Duodenal mucosa (tissue), 2 donors: ENCODE data around the gene FBXO31.

Source experiments
- H3K27ac ChIP-seq: one replicate; pipeline ENCODE4 v1.7.0; 2013; ENCODE audit warnings: low read depth, low read length
- H3K27me3 ChIP-seq, 2 donors: one replicate each; pipeline ENCODE4 v1.7.0; 2013; ENCODE audit warnings: low read length in 2 of 2, control low read depth in 1 of 2; ENCODE audit not compliant: insufficient read depth in 2 of 2, control insufficient read depth in 1 of 2
- H3K36me3 ChIP-seq, 2 donors: one replicate each; pipeline ENCODE4 v1.7.0; 2013; ENCODE audit warnings: low read length in 2 of 2, control low read depth in 1 of 2; ENCODE audit not compliant: insufficient read depth in 2 of 2, control insufficient read depth in 1 of 2
- H3K4me1 ChIP-seq, 2 donors: one replicate each; pipeline ENCODE4 v1.7.0; 2013; ENCODE audit warnings: low read length in 2 of 2, control low read depth in 1 of 2; ENCODE audit not compliant: insufficient read depth in 2 of 2, control insufficient read depth in 1 of 2
- H3K4me3 ChIP-seq, 2 donors: one replicate each; pipeline ENCODE4 v1.7.0; 2013; ENCODE audit warnings: low read length in 2 of 2, low read depth in 1 of 2
- H3K9ac ChIP-seq, 2 donors: one replicate each; pipeline ENCODE4 v1.7.0; 2013; ENCODE audit warnings: low read length in 2 of 2, low read depth in 1 of 2
- H3K9me3 ChIP-seq, 2 donors: one replicate each; pipeline ENCODE4 v1.7.0; 2013; ENCODE audit warnings: low read length in 2 of 2, control low read depth in 1 of 2; ENCODE audit not compliant: control insufficient read depth in 1 of 2

FBXO31 gene

DNA sequence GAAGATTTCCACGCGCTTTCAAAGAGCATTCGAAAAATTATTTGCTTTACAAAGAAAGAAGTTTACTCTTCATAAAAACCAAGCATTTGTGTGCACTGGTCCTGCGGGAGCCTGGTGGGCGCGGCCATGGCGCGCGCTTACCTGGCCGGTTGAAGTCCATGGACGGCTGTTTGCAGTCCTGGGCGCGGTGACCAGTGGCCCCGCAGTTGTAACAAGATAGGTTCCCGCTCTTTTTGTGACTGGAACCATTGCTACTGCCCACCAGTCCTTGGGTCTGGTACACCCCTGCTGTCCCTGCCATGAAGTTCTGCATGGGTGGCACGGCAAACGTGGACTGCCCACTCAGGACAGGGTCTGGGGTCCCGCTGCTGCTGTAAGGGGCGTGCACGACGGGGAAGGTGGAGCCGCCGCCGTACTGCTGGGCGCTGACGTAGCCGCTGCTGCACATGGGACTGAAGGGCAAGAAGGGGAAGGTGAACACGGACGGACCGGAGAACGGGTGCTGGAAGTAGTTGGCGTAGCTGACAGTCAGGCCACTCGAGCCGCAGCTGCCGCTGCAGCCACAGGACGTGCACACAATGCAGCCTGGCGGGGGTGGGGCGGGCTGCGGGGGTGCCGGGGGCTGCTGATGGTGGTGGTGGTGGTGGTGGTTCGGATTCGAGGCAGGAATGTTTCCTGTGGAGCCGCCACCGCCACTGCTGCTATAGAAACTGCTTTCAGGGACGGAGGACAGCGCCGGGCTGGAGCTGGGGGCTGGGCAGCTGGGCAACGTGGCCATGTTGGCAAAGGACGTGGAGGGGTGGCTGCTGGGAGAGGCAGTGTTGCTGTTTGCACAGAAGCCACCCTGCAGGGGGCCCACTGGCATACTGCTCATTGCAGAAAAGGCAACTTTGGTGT, 28.0 kb upstream of the FBXO31 start:
- no peak overlapping the region for H3K9ac ChIP-seq
- H3K27ac ChIP-seq = no peak overlapping the region
- H3K4me1 ChIP-seq = peaks cover 8 to 12% of the 10 kb centered on the region in 2 donors
- no peaks in the 10 kb centered on the region for H3K9me3 ChIP-seq
- H3K36me3 ChIP-seq = peaks cover 22 to 79% of the 10 kb centered on the region in 2 donors
- H3K4me3 ChIP-seq = no peak overlapping the region
- H3K27me3 ChIP-seq = no peaks in the 10 kb centered on the region

DNA sequence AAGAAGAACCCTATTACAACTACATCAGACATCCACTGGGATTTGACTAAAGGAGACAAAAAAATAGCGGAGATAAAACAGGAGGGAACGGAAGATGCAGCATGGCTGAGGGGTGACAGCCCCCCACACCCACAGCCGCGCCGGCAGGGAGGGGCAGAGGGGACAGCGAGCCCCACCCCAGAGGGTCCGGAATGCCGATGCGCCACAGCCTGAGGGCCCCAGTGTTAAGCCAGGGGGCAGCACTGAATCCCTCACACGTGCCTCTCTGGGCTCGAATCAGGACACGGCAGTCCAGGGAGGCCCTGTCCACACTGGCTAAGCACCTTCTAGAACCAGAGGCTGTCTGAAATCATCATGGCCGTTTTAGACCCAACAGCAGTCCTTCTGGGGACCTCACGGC, 27.4 kb upstream of the FBXO31 start:
- H3K4me1 ChIP-seq = peaks cover 8 to 12% of the 10 kb centered on the region in 2 donors
- H3K27me3 ChIP-seq = no peaks in the 10 kb centered on the region
- no peaks in the 10 kb centered on the region for H3K9me3 ChIP-seq
- peaks cover 18 to 77% of the 10 kb centered on the region in 2 donors for H3K36me3 ChIP-seq
- H3K9ac ChIP-seq = no peak overlapping the region
- H3K4me3 ChIP-seq = no peak overlapping the region
- H3K27ac ChIP-seq = no peak overlapping the region

DNA sequence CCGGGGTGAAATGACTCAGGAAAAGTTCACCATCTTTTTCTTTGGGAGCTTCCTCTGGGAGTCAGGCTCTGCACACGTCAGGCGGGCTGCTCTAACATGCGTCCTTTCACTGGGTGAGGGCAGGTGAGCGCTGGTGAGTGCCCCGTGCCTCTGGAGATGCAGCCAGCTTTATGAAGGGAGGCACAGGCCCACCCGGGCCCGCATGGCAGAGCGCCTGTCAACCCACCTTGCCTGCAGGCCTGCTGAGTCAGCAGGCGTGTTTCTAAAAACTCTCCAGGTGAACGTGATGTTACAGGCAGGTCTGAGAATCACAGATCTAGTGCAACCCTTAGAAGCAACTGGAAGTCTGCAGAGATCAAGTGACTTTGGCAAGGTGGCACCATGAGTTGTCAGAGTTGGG, 27.0 kb upstream of the FBXO31 start:
- peaks cover 20 to 77% of the 10 kb centered on the region in 2 donors for H3K36me3 ChIP-seq
- no peaks in the 10 kb centered on the region for H3K27me3 ChIP-seq
- no peak overlapping the region for H3K9ac ChIP-seq
- peaks cover 8 to 12% of the 10 kb centered on the region in 2 donors for H3K4me1 ChIP-seq
- no peak overlapping the region for H3K27ac ChIP-seq
- H3K9me3 ChIP-seq = no peaks in the 10 kb centered on the region
- no peak overlapping the region for H3K4me3 ChIP-seq

DNA sequence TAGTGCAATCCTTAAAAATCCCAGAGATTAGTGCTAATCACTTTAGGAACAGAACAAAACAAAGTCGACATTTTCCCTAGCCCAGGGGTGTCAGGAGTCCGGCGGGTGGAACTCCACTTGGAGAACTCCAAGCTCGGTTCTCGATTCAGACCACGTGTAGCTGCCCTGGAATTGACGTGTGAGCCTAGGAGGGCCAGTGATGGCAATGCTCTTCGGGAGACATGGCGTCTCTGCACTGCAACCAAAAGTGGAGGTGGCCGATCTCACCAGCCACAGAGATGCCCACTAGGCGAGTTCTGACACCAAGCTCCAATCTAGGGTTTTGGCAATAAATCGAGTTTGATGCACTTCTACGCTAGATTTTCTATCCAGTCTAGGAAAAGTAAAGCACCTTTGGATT, 26.2 kb upstream of the FBXO31 start:
- no peak overlapping the region for H3K27ac ChIP-seq
- peaks cover 8 to 12% of the 10 kb centered on the region in 2 donors for H3K4me1 ChIP-seq
- H3K9me3 ChIP-seq = no peaks in the 10 kb centered on the region
- no peak overlapping the region for H3K4me3 ChIP-seq
- peaks cover 23 to 80% of the 10 kb centered on the region in 2 donors for H3K36me3 ChIP-seq
- H3K9ac ChIP-seq = no peak overlapping the region
- no peaks in the 10 kb centered on the region for H3K27me3 ChIP-seq

DNA sequence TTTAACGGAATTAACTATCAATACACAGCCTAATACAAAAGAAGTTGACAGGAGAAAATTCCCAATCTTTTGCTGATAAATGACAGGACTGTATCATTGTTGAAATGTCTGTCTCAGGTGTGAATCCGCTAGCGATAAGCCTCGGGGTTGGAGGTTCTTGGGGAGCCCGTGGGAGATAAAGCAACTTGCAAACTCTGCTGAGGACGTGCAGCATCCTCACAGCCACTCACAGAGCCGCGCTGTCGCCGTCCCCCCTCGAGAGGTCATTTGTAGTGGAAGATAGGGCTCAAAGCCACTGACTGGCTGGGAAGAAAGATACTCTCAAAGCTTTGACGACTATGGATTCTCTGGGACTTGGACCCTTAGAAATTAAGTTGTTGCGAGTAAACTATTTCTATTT, 25.6 kb upstream of the FBXO31 start:
- no peak overlapping the region for H3K9ac ChIP-seq
- H3K4me1 ChIP-seq = peaks cover 8 to 12% of the 10 kb centered on the region in 2 donors
- no peak overlapping the region for H3K27ac ChIP-seq
- H3K9me3 ChIP-seq = no peaks in the 10 kb centered on the region
- peaks cover 24 to 79% of the 10 kb centered on the region in 2 donors for H3K36me3 ChIP-seq
- no peak overlapping the region for H3K4me3 ChIP-seq
- H3K27me3 ChIP-seq = no peaks in the 10 kb centered on the region

DNA sequence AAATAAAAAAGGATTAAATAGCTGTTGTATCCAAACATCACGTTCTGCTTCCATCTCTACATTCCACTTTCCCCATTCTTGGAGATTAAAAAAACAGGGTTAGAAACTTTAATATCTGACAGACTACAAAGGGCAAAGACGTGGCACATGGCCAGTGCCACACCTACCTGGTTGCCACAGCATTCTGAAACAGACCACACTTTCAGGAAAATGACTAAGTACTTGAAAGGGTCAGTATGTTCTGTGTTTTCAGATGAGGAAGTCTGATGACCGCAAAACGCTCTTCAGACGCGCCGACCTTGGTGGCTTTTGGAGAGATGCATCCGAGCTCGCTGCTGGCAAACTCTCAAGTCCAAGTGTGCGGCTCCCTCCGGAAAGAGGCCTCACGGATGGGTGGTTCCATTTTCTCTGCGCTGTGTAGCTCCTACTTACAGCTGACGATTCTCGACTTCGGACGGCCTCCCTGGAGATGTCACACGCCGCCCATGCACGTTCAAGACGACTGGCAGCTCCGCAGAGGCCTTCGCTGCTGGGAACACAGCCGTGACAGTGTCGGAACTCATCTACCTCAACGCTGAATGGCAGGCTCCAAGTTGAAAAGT, 24.0 kb upstream of the FBXO31 start:
- Histone ChIP-seq H3K27me3 (no peaks in the 10 kb centered on the region), H3K9ac (no peak overlapping the region), H3K4me1 (peaks cover 8 to 12% of the 10 kb centered on the region in 2 donors), H3K36me3 (peaks cover 25 to 79% of the 10 kb centered on the region in 2 donors), H3K27ac (no peak overlapping the region), H3K4me3 (no peak overlapping the region), H3K9me3 (no peaks in the 10 kb centered on the region)

DNA sequence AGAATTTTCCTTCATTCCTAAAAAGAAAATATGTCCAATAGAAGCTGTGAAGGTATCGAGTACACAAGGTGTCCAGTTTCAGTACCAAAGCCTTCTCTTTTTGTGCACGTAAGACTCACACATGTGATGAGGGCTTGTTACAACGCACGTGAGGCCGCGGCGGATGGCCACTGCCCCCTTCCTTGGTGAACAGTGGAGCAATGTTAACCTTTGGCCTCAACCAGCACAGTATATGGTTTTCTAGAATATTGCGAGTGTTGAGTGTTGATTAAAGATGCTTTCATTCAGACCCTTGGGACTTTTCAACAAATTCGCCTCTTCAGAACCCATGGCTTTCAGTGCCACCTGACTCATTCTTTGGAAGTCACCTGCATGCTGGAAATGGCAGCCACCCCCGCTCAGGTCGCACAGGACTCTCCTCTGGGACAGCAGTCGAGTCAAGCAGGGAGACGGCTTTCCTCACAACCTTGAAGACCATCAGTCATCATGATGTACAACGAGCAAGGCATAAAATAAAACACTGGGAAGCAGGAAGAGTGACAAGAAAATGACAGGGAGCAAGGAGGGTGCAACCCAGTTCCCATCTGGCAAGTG, 23.0 kb upstream of the FBXO31 start:
- Histone ChIP-seq H3K4me3 (no peak overlapping the region), H3K27me3 (no peaks in the 10 kb centered on the region), H3K27ac (no peak overlapping the region), H3K4me1 (peaks cover 8 to 12% of the 10 kb centered on the region in 2 donors), H3K9ac (no peak overlapping the region), H3K36me3 (peaks cover 21 to 73% of the 10 kb centered on the region in 2 donors), H3K9me3 (no peaks in the 10 kb centered on the region)

DNA sequence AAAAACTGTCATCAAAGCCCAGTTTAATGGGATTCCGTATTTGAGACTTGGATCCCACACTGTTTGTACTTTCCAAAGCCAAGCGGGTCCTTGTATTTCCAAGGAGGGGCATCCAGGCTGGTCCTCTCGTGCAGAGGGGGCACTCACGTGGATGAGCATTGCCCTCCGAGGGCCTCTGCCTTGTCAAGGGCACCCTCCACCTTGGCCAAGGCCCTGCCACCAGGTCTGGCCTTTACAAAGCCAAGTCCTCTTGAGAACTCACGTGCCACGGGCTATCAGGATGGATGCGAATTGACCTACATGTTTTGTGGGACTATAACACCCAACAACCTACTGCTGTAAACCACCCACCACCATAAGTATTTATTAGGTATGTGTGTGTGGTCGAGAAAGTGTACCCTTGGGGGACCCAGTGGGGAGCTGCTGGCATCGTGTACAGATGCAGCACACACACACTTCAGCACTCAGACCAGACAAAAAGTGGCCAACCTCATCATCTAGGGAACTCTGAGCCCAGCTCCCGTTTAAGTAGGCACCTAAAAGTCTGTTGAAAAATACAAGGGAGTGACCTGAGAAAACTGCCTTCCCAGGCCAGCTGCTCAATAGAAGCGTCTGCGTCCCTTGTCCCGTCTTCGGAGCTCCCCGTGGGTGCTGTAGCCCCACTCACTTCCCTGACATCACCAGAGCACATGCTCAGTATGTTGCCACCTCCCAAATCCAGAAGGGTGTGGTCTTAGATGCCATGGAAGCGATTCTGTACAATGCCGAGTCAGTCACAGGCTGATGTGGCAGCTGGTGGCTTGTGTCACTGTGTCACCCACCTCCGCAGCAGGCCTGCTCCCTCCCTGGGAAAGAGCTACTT, 21.4 kb upstream of the FBXO31 start:
- Histone ChIP-seq H3K9ac (no peak overlapping the region), H3K4me3 (no peak overlapping the region), H3K27me3 (no peaks in the 10 kb centered on the region), H3K27ac (no peak overlapping the region), H3K9me3 (no peaks in the 10 kb centered on the region), H3K36me3 (peaks cover 21 to 71% of the 10 kb centered on the region in 2 donors), H3K4me1 (peaks cover 8% of the 10 kb centered on the region in 2 donors)

DNA sequence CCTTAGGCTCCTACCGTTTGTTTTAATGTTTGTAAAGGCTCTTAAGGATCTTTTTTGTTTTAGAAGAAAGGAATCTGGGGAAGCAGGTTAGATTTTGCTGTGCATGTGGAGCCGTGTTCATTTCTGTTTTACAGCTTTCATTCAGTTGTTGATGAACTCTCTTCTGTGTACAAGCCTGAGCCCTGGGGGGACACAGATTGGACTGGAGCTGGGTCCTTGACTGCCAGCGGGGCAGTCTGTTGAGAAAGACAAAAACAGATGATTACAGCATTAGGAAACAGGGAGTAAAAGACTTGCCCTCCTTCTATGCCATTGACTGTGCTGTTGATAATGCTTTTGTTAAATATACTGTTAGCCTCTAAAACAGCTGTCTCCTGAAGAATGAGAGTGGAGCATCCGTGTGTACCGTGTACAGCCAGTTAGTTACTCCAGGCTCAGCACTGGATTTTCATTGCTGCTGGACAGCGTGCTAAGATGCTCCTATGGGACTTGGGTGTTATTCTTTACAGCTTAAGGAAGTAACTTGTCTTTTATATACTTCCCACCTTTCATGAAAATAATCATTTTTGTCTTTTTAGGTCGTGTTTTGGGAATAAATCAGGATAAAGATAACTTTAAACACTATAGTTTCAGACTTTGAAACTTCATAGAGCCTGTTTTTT, 11.7 kb upstream of the FBXO31 start:
- Histone ChIP-seq H3K9ac (no peak overlapping the region), H3K27ac (no peak overlapping the region)

More for the DNA sequence above, 11.7 kb upstream of the FBXO31 start:
- H3K27me3 ChIP-seq = no peaks in the 10 kb centered on the region
- H3K4me1 ChIP-seq = peaks cover 11 to 20% of the 10 kb centered on the region in 2 donors
- H3K9me3 ChIP-seq = no peaks in the 10 kb centered on the region
- H3K36me3 ChIP-seq = peaks cover 9 to 14% of the 10 kb centered on the region in 2 donors
- H3K4me3 ChIP-seq = no peak overlapping the region
